AG04450 (cell line): Measurements from ENCODE around the gene CARD8. TPM values are rescaled to one million over a fixed set of nuclear protein-coding genes. Genes with fewer than 3 reads are reported as not detected.
"Not testable (repeated sequence)": the region's sequence is repeated elsewhere in the genome, so short reads cannot be mapped to it uniquely, and the experiment has no call there.

Source experiments
- CTCF ChIA-PET: fragments of 300-600, 350-600 bp; formaldehyde crosslinking; extraction: SDS; loops from one replicate; lab custom pipeline; 2022; ENCODE audit warnings: antibody characterized with exemption, inconsistent platforms; lab: Charles Lee
- POLR2A ChIA-PET: fragments of 350-600 bp; formaldehyde crosslinking; extraction: SDS; loops from one replicate; lab custom pipeline; 2021; ENCODE audit warnings: antibody characterized with exemption, inconsistent platforms; lab: Yijun Ruan, JAX
- DNase-seq: peaks from one replicate; pipeline ENCODE4 v3.0.0-alpha.2; 2011; ENCODE audit warnings: low read depth, low spot score
- H3K27ac ChIP-seq: one replicate; pipeline ENCODE4 v1.5.1; 2012; ENCODE audit warnings: low read depth, low read length, control low read depth
- H3K27me3 ChIP-seq: one replicate; pipeline ENCODE4 v1.6.0; 2012; ENCODE audit warnings: low read length; ENCODE audit not compliant: control insufficient read depth, insufficient read depth
- H3K4me3 ChIP-seq: 2 replicates; pipeline ENCODE4 v1.5.1; 2011; ENCODE audit warnings: mild to moderate bottlenecking, low read depth, low read length, control low read depth
- H3K9me3 ChIP-seq: 2 replicates; pipeline ENCODE4 v1.5.1; 2012; ENCODE audit warnings: low read length; ENCODE audit not compliant: control insufficient read depth, insufficient read depth
- CTCF ChIP-seq: IDR thresholded peaks from 2 replicates; pipeline ENCODE4 v1.5.1; 2011; ENCODE audit warnings: low read depth, low read length, control low read depth, inconsistent platforms
- polyA plus RNA-seq: library from polyadenylated mRNA; depleted of rRNA; stranded (reverse); fragments of >200 nt; gene quantifications from 2 replicates; pipeline ENCODE4 v1.2.3, GENCODE V29; 2011

CARD8 gene
- polyA plus RNA-seq, 1 experiment: 22.4 TPM

DNA sequence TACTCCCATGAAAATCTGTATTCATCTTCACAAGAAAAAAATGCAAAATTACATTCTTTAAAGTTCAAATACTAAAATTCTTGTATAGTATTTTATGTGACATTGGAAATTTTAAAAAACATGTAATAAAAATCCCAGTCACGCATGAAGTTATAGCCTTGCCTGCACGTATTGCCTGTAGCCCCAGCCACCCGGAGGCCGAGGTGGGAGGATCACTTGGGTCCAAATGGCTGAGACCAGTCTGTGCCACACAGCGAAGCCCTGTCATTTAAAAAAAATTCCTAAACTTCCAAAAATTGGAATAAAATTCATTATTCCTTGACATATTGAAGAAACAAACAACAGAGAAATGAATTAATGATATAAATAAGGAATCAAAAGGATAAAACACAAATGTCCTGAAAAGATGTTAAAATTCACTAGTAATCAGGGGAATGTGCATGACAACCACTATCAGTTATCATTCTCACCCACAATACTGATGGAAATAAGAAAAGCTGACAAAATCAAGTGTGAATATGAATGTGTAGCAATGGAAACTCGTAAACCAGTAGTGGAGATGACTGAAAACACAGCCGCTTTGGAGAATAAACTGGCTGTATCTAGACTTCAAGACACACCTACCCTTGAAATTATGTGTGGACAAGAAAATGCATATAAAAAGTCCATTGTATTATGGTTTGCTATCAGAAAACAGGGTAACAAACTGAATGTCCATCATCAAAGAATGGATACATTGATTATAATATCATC, 7.5 kb downstream of the CARD8 start:
- Histone ChIP-seq H3K27ac (no peak overlapping the region), H3K27me3 (no peaks in the 10 kb centered on the region), H3K9me3 (no peaks in the 10 kb centered on the region), H3K4me3 (no peak overlapping the region)
- TF ChIP-seq CTCF: no peak
- ChIA-PET POLR2A (no interaction called here), CTCF (no interaction called here)
- DNase-seq: no peak

DNA sequence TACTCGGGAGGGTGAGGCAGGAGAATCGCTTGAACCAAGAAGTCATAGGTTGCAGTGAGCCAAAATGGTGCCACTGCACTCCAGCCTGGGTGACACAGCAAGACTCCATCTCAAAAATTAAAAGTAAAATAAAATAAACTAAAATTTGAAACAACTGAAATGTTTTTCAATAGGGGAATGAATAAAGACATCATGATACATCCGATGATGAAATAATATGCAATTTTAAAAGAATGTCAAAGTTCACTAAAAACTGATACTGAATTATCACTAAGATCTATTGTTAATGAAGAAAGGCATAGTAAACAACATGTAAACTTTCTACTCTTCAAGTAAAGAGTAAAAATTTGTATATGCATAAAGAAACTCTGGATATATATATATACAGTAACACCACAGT, 8.5 kb downstream of the CARD8 start:
- Histone ChIP-seq H3K27me3 (no peaks in the 10 kb centered on the region), H3K4me3 (no peak overlapping the region), H3K9me3 (no peaks in the 10 kb centered on the region), H3K27ac (no peak overlapping the region)
- POLR2A ChIA-PET: no interaction called here
- TF ChIP-seq CTCF: no peak
- CTCF ChIA-PET: interaction anchor here (0.6 kb wide), 1 partner anchor 94 kb away, joined by 3 read pairs; no protein-coding TSS in a partner anchor
- DNase-seq: no peak

DNA sequence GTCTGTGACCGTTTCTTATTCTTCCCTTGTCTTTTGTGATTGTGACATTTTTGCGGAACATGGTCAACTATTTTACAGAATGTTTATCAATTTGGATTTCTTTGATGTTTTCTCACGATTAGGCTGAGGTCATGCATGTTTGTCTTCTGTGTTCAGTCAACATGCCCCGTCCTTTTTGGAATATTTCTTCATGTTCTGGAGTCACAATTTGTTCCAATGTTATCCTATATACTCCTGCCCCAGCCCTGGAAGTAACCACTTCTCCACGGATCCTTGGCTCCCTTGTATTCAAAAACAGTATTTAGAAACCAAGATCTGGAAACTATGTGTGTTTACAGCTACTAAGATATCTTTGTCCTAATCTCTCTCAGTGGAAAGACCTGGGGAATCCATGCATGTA, 9.6 kb downstream of the CARD8 start:
- Histone ChIP-seq H3K9me3 (no peaks in the 10 kb centered on the region), H3K27ac (no peak overlapping the region), H3K27me3 (no peaks in the 10 kb centered on the region), H3K4me3 (no peak overlapping the region)
- no peak for DNase-seq
- POLR2A ChIA-PET: no interaction called here
- no peak for TF ChIP-seq CTCF
- CTCF ChIA-PET: interaction anchor here (0.6 kb wide), 1 partner anchor 14 kb away, joined by 3 read pairs; no protein-coding TSS in a partner anchor

DNA sequence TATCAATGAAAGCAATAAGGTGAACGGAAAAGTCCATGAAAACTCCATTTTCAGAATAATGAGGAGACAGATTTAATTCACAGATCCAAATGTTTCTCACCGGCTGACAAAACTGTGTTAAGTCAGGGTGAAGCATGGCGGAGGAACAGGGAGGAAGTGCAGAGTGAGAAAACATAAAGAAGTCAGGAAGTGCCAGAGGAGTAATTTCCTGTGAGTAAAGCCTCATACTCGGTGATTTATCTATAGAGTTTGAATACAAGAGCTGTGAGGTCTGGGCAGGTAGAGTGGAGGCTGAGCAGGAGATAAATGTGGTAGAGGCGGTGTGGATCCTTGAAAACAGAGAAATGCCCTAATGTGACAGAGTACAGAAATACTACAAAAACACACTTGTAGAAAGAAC, 11.4 kb downstream of the CARD8 start:
- no peak overlapping the region for H3K4me3 ChIP-seq
- DNase-seq: no peak
- CTCF ChIA-PET: no interaction called here
- no peak for TF ChIP-seq CTCF
- POLR2A ChIA-PET: no interaction called here
- H3K27ac ChIP-seq: no peak overlapping the region
- no peaks in the 10 kb centered on the region for H3K27me3 ChIP-seq
- no peaks in the 10 kb centered on the region for H3K9me3 ChIP-seq

DNA sequence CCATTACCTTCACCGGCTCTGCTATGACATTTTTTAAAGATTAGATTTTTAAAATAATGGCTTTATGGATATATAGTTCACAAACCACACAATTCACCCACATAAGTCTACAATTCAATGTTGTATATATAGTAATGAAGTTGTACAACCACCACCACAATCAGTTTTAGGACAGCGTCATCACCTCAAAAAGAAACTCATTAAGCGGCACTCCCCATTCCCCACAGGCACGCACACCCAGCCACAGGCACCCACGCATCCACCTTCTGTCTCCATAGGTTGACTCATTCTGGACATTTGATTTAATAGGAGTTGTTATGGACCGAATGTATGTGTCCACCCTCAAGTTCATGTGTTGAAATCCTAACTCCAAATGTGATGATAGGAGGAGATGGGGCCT, 13.9 kb downstream of the CARD8 start:
- H3K27me3 ChIP-seq, CTCF ChIA-PET, H3K27ac ChIP-seq, H3K4me3 ChIP-seq, H3K9me3 ChIP-seq, DNase-seq, POLR2A ChIA-PET: not testable (repeated sequence)
